ENCODE data around the gene PITPNM3.

Gene PITPNM3

GRCh38 chr17:6477831-6478383 is 78.4 kb downstream of the PITPNM3 start:
- Histone ChIP-seq H3K27ac (no peak overlapping the region), H3K36me3 (no peaks in the 10 kb centered on the region), H3K4me3 (ENCODE audit: low read depth, low read length) (no peak overlapping the region), H3K27me3 (ENCODE audit: insufficient read depth, low read depth, severe bottlenecking) (no peaks in the 10 kb centered on the region), H3K9me3 (ENCODE audit: severe bottlenecking) (no peaks in the 10 kb centered on the region)
- TF ChIP-seq CTCF (IDR thresholded peaks at IDR 0.05; ENCODE audit: low read depth, low read length) = no peak
- DNase-seq = no peak

GRCh38 chr17:6476810-6477179 is 79.6 kb downstream of the PITPNM3 start:
- no peak overlapping the region for H3K4me3 ChIP-seq (ENCODE audit: low read depth, low read length)
- no peak for TF ChIP-seq CTCF (IDR thresholded peaks at IDR 0.05; ENCODE audit: low read depth, low read length)
- no peaks in the 10 kb centered on the region for H3K36me3 ChIP-seq
- no peaks in the 10 kb centered on the region for H3K9me3 ChIP-seq (ENCODE audit: severe bottlenecking)
- DNase-seq = no peak
- H3K27me3 ChIP-seq (ENCODE audit: insufficient read depth, low read depth, severe bottlenecking) = no peaks in the 10 kb centered on the region
- no peak overlapping the region for H3K27ac ChIP-seq

- no peak for TF ChIP-seq CTCF (IDR thresholded peaks at IDR 0.05; ENCODE audit: low read depth, low read length)
- DNase-seq = no peak
- Histone ChIP-seq H3K9me3 (ENCODE audit: severe bottlenecking) (no peaks in the 10 kb centered on the region), H3K36me3 (no peaks in the 10 kb centered on the region), H3K27ac (no peak overlapping the region), H3K27me3 (ENCODE audit: insufficient read depth, low read depth, severe bottlenecking) (no peaks in the 10 kb centered on the region), H3K4me3 (ENCODE audit: low read depth, low read length) (no peak overlapping the region)
Observed at GRCh38 chr17:6476076-6476809, 80.1 kb downstream of the PITPNM3 start.

- H3K36me3 ChIP-seq = no peaks in the 10 kb centered on the region
- DNase-seq = no peak
- TF ChIP-seq CTCF (IDR thresholded peaks at IDR 0.05; ENCODE audit: low read depth, low read length) = no peak
- no peaks in the 10 kb centered on the region for H3K27me3 ChIP-seq (ENCODE audit: insufficient read depth, low read depth, severe bottlenecking)
- H3K4me3 ChIP-seq (ENCODE audit: low read depth, low read length) = no peak overlapping the region
- H3K9me3 ChIP-seq (ENCODE audit: severe bottlenecking) = no peaks in the 10 kb centered on the region
- H3K27ac ChIP-seq = no peak overlapping the region
Observed at GRCh38 chr17:6475411-6475810, 80.9 kb downstream of the PITPNM3 start.

- no peak for DNase-seq
- H3K36me3 ChIP-seq = no peaks in the 10 kb centered on the region
- TF ChIP-seq CTCF (IDR thresholded peaks at IDR 0.05; ENCODE audit: low read depth, low read length) = no peak
- H3K27me3 ChIP-seq (ENCODE audit: insufficient read depth, low read depth, severe bottlenecking) = no peaks in the 10 kb centered on the region
- H3K9me3 ChIP-seq (ENCODE audit: severe bottlenecking) = no peaks in the 10 kb centered on the region
- no peak overlapping the region for H3K27ac ChIP-seq
- H3K4me3 ChIP-seq (ENCODE audit: low read depth, low read length) = no peak overlapping the region
Observed at GRCh38 chr17:6474906-6475305, 81.4 kb downstream of the PITPNM3 start.

- H3K36me3 ChIP-seq = no peaks in the 10 kb centered on the region
Observed at GRCh38 chr17:6474376-6474775, 82.0 kb downstream of the PITPNM3 start.

More at GRCh38 chr17:6474376-6474775, 82.0 kb downstream of the PITPNM3 start:
- Histone ChIP-seq H3K27me3 (ENCODE audit: insufficient read depth, low read depth, severe bottlenecking) (no peaks in the 10 kb centered on the region), H3K9me3 (ENCODE audit: severe bottlenecking) (no peaks in the 10 kb centered on the region), H3K27ac (no peak overlapping the region), H3K4me3 (ENCODE audit: low read depth, low read length) (no peak overlapping the region)
- no peak for DNase-seq
- no peak for TF ChIP-seq CTCF (IDR thresholded peaks at IDR 0.05; ENCODE audit: low read depth, low read length)
